Epithelial cell of esophagus (primary cell): ENCODE measurements around the gene CHGA.

Experiments
- DNase-seq: peaks from one replicate; pipeline ENCODE4 v3.0.0; 2010; ENCODE audit warnings: low read depth
- H3K4me3 ChIP-seq: 2 replicates; pipeline ENCODE4 v1.5.1; 2011; ENCODE audit warnings: mild to moderate bottlenecking, low read length, control low read depth
- CTCF ChIP-seq: IDR thresholded peaks from 2 replicates; pipeline ENCODE4 v1.5.1; 2011; ENCODE audit warnings: low read depth, mild to moderate bottlenecking, low read length, control low read depth, inconsistent platforms; ENCODE audit not compliant: insufficient read depth; ENCODE audit errors: missing control alignments

The CHGA gene

GRCh38 chr14:92939699-92940098, 16.7 kb downstream of the CHGA start:
- DNase-seq, result peak; percentile 25
- TF ChIP-seq CTCF, result no peak
- H3K4me3 ChIP-seq, result no peak overlapping the region

GRCh38 chr14:92940543-92940942, 17.6 kb downstream of the CHGA start:
- no peak overlapping the region for H3K4me3 ChIP-seq
- TF ChIP-seq CTCF, result no peak
- DNase-seq, result no peak

- TF ChIP-seq CTCF, result no peak
- DNase-seq, result no peak
- H3K4me3 ChIP-seq, result no peak overlapping the region
Measured at GRCh38 chr14:92941531-92941930, 18.6 kb downstream of the CHGA start.

- DNase-seq, result no peak
- no peak for TF ChIP-seq CTCF
- H3K4me3 ChIP-seq, result no peak overlapping the region
Measured at GRCh38 chr14:92942136-92942535, 19.2 kb downstream of the CHGA start.

- no peak for TF ChIP-seq CTCF
- DNase-seq, result no peak
Measured at GRCh38 chr14:92942576-92942975, 19.6 kb downstream of the CHGA start.

GRCh38 chr14:92942976-92943710, 20.2 kb downstream of the CHGA start:
- H3K4me3 ChIP-seq, result no peak overlapping the region
- no peak for DNase-seq
- TF ChIP-seq CTCF, result no peak

More at GRCh38 chr14:92942576-92942975, 19.6 kb downstream of the CHGA start:
- H3K4me3 ChIP-seq, result no peak overlapping the region
